Activated CD8-positive, alpha-beta T cell treated with anti-CD3 and anti-CD28 coated beads, Interleukin-2, amount 10 ng/mL, durations not matched to agents 7 days and 5 days (primary cell): ENCODE data around the gene TTC8. TPM values are rescaled to one million over a fixed set of nuclear protein-coding genes. Genes with fewer than 3 reads are reported as not detected.
"Not testable (repeated sequence)": the region's sequence is repeated elsewhere in the genome, so short reads cannot be mapped to it uniquely, and the experiment has no call there.

ENCODE experiments used
- ATAC-seq: fragments of 150-1000 bp; cut with Tn5 transposase; one replicate; pipeline ENCODE4 v1.10.0; 2021; ENCODE audit warnings: moderate library complexity
- CTCF ChIA-PET: fragments of 350-600 bp; sonication (Branson Sonifier 250); formaldehyde crosslinking; loops from one replicate; lab custom pipeline; 2021; ENCODE audit warnings: antibody characterized with exemption; lab: Charles Lee
- POLR2A ChIA-PET: fragments of 350-600 bp; sonication (Branson Sonifier 250); formaldehyde crosslinking; loops from one replicate; lab custom pipeline; 2021; ENCODE audit warnings: antibody characterized with exemption; lab: Charles Lee
- DNase-seq: peaks from one replicate; pipeline ENCODE4 v3.0.0-alpha.2; 2020
- H3K27ac Mint-ChIP-seq: one replicate; pipeline ENCODE4 v1.8.0; 2021; ENCODE audit warnings: mild to moderate bottlenecking, mixed read lengths
- H3K27me3 Mint-ChIP-seq: one replicate; pipeline ENCODE4 v1.8.0; 2021; ENCODE audit warnings: low read depth, mixed read lengths
- H3K36me3 Mint-ChIP-seq: one replicate; pipeline ENCODE4 v1.8.0; 2021; ENCODE audit warnings: low read depth, mixed read lengths
- H3K4me1 Mint-ChIP-seq: one replicate; pipeline ENCODE4 v1.8.0; 2021; ENCODE audit warnings: low read depth, mixed read lengths
- H3K4me3 Mint-ChIP-seq: one replicate; pipeline ENCODE4 v1.8.0; 2021; ENCODE audit warnings: mild to moderate bottlenecking, mixed read lengths
- H3K9me3 Mint-ChIP-seq: one replicate; pipeline ENCODE4 v1.8.0; 2022; ENCODE audit warnings: mixed read lengths; ENCODE audit not compliant: insufficient read depth
- total RNA-seq, 2 experiments: library from RNA; stranded (reverse); gene quantifications; one replicate each; pipeline ENCODE4 v1.2.3, GENCODE V29; 2021

TTC8 gene
- 1 to 10 TPM in 1 of 2 experiments, under 1 TPM in 1; 0.97 to 1.4 TPM for total RNA-seq

DNA sequence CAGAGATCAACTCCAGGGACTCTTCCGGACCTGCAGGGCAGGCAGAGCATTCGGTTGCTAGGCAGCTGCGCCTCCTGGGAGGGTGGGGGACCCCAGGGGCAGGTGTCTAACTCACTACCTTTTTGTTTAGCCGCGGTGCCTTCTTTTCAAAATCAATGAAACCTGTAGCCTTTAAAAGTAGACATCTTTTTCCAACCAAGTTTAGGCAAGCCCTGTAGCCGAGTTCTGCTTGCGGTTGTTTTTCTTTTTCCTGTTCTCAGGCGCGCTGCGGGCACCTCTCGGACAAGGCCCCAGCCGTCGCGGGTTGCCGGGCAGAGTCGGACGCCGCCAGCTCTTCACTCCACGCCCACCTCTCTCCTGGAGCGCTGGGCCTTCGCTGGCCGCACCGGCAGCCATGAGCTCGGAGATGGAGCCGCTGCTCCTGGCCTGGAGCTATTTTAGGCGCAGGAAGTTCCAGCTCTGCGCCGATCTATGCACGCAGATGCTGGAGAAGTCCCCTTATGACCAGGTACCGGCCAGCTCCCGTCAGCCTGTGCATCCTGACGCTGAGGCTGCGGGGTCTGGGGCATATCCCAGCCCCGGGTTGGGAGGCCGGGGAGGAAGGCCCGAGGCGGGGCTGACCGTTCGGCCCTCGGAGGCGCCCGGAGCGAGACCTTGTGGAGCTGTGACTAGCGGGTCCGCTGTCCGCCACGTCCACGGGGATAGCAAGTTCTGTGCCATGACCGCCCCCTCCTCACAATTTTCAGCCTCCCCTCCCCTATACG, at the start of gene TTC8:
Gene TTC8 (plus strand): TSS at position 338 of the 764 bp plus-strand sequence. CDS start 57 bp downstream, at position 395.
- H3K36me3 Mint-ChIP-seq, result no peaks in the 10 kb centered on the region
- peak within 1 kb of the TSS; percentile 84 for H3K4me3 Mint-ChIP-seq
- peaks cover 11% of the 10 kb centered on the region for H3K4me1 Mint-ChIP-seq

DNA sequence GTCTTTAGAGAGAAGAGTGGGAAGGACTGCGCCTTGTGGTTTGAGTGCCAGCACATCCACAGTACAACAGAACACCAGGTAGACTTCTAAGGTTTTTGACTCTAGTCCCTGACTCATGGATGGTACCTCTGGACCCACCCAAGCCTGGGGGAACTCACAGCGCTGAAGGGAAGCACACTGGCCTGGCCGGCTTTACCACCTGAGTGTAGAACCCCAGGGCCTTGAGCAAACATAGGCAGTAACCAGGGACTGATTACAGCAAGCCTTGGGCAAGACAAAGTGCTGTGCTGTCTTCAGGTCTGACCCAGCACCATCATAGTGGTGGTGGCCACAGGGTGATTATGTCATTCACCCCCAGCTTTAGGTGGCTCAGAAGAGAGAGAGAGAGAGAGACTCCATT, 48.9 kb upstream of the TTC8 start:
- no peaks in the 10 kb centered on the region for H3K36me3 Mint-ChIP-seq
- H3K4me3 Mint-ChIP-seq, result no peak overlapping the region
- H3K4me1 Mint-ChIP-seq, result no peaks in the 10 kb centered on the region
- ATAC-seq (no peak), DNase-seq (no peak)
- no peaks in the 10 kb centered on the region for H3K27me3 Mint-ChIP-seq
- no peak overlapping the region for H3K27ac Mint-ChIP-seq
- CTCF ChIA-PET, result no interaction called here
- no peaks in the 10 kb centered on the region for H3K9me3 Mint-ChIP-seq
- POLR2A ChIA-PET, result interaction anchor here (0.7 kb wide), 1 partner anchor 302 kb away, joined by 4 read pairs; no protein-coding TSS in a partner anchor

More for the DNA sequence above, at the start of gene TTC8:
- ChIA-PET POLR2A (interaction anchor here (0.6 to 0.9 kb wide), 3 partner anchors 32 to 43 kb away, joined by 3 to 4 read pairs (median 3); partner anchors contain the start of gene EML5), CTCF (interaction anchor here (0.6 to 0.7 kb wide), 2 partner anchors 156 to 158 kb away, joined by 3 read pairs; no protein-coding TSS in a partner anchor)
- peak; percentile 98 for ATAC-seq
- peaks cover 12% of the 10 kb centered on the region for H3K27me3 Mint-ChIP-seq
- H3K9me3 Mint-ChIP-seq, result no peaks in the 10 kb centered on the region
- DNase-seq, result peak; percentile 88
- peak within 1 kb of the TSS; percentile 97 for H3K27ac Mint-ChIP-seq

DNA sequence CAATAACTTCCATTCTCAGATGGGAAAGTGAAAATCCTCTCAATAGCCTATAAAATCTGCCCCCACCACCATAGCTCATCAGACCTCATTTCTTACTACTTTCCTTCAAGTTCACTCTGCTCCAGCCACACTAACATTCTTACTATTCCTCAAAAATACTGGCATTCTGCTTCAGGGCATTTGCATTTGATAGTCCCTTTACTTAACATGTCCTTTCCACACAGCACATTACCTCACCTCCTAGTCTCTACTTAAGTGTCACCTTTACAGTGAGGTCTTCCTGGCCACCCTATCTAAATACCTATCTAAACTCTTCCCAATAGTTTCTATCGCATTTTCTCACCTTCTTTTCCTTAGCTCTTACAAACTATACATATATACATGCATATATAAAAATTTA, 38.5 kb upstream of the TTC8 start:
- no peak overlapping the region for H3K4me3 Mint-ChIP-seq
- POLR2A ChIA-PET, result no interaction called here
- DNase-seq (no peak), ATAC-seq (no peak)
- peaks cover 6% of the 10 kb centered on the region for H3K27me3 Mint-ChIP-seq
- H3K36me3 Mint-ChIP-seq, result peaks cover 8% of the 10 kb centered on the region
- CTCF ChIA-PET, result no interaction called here
- peaks cover 9% of the 10 kb centered on the region for H3K4me1 Mint-ChIP-seq
- H3K9me3 Mint-ChIP-seq, result peaks cover 5% of the 10 kb centered on the region
- no peak overlapping the region for H3K27ac Mint-ChIP-seq

DNA sequence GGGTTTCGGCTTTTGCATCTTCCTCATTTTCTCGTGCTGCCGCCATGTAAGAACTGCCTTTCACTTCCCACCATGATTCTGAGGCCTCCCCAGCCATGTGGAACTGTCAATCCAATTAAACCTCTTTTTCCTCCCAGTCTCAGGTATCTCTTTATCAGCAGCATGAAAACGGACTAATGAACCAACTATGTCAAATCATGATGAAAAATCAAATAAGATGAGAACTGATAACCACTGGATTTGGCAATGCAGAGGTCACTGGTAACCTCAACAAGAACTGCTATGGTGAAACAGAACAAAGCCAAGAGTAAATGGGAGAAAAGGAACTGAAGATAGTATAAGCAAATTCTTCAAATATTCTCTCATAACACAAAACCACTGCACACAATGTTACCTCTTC, 37.7 kb upstream of the TTC8 start:
- Mint-ChIP-seq H3K36me3 (peaks cover 8% of the 10 kb centered on the region), H3K27me3 (peaks cover 6% of the 10 kb centered on the region), H3K9me3 (peaks cover 5% of the 10 kb centered on the region), H3K4me1 (peaks cover 16% of the 10 kb centered on the region), H3K4me3 (no peak overlapping the region), H3K27ac (no peak overlapping the region)
- CTCF ChIA-PET, result interaction anchor here (1.9 kb wide), 1 partner anchor 119 kb away, joined by 7 read pairs; no protein-coding TSS in a partner anchor
- DNase-seq (no peak), ATAC-seq (no peak)
- POLR2A ChIA-PET, result no interaction called here

DNA sequence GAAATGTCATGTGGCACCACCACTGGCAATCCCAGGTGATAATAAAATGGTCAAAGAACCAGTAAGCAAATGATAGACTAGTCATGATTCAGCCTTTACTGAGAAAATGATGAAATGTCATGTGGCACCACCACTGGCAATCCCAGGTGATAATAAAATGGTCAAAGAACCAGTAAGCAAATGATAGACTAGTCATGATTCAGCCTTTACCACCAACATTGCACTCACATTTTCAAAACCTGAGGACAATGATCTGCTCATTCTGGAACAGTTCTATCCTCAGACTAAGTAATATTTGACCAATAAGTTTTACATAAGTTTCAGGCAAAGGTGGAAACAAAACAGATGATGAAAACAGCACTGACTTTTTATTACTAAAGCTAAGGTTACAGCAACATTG, 34.9 kb upstream of the TTC8 start:
- H3K4me3 Mint-ChIP-seq, H3K36me3 Mint-ChIP-seq, DNase-seq, H3K9me3 Mint-ChIP-seq, H3K27ac Mint-ChIP-seq, POLR2A ChIA-PET, H3K27me3 Mint-ChIP-seq, ATAC-seq: not testable (repeated sequence)
- peaks cover 25% of the 10 kb centered on the region for H3K4me1 Mint-ChIP-seq
- CTCF ChIA-PET, result interaction anchor here (1.7 kb wide), 1 partner anchor 122 kb away, joined by 4 read pairs; no protein-coding TSS in a partner anchor

DNA sequence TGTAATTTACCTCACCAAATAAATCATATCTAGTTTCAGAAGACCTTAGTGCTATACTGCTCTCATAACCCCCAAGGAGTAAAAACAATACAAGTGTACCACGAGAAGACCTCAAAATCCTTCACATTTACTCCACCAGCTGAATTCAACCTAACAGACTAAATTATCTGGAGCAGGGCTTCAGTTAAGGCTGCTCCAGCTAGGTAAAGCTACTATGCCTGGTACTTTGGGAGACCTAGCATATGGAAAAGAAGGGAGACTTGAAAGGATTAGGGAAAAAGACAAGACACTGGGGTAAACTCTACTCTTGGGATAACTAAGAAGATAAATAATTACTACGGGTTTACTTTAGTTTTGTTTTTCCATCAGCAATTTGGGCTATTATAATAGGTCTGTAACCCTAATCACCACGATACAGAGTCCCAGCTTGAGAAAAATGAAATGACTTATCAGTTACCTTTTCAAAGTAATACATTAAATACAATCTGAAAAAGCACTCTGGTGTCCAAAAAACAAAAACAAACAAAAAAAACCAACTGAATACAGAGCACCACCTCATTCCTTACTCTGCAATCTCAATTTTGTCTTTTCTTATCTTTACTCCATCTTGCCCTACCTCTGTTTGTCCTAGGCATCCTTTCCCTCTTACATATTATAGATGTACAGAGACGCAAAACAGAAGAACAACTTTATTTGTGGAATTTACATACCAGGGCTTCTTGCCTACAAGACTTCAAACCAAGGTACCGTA, 33.8 kb upstream of the TTC8 start:
- CTCF ChIA-PET, result interaction anchor here (0.9 to 1.7 kb wide), 2 partner anchors 68 to 123 kb away, joined by 3 to 4 read pairs; no protein-coding TSS in a partner anchor
- H3K27me3 Mint-ChIP-seq, result peaks cover 10% of the 10 kb centered on the region
- no peak overlapping the region for H3K4me3 Mint-ChIP-seq
- H3K36me3 Mint-ChIP-seq, result no peaks in the 10 kb centered on the region
- no peaks in the 10 kb centered on the region for H3K9me3 Mint-ChIP-seq
- peaks cover 25% of the 10 kb centered on the region for H3K4me1 Mint-ChIP-seq
- no peak for ATAC-seq
- no peak overlapping the region for H3K27ac Mint-ChIP-seq
- DNase-seq, result no peak
- POLR2A ChIA-PET, result interaction anchor here (1.3 to 1.5 kb wide), 2 partner anchors 34 to 838 kb away, joined by 3 read pairs; partner anchors contain the start of gene TTC8

DNA sequence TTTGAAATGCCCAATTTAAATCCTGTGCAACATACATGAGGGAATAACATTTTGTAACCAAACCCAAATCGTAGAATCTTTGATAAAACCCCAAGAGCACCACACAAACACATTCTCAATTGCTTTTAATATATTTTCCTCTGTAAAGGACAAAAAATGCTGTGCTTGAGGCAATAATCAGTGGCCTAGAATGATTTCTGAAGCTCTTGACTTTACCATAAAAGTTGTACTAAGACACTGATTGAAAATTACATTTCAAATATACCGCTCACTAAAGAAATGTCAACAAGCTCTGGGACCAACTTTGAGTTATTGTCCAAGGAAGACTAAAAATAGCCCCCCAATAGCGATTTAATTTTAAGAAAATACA, 33.2 kb upstream of the TTC8 start:
- ATAC-seq, result no peak
- peaks cover 10% of the 10 kb centered on the region for H3K27me3 Mint-ChIP-seq
- H3K36me3 Mint-ChIP-seq, result no peaks in the 10 kb centered on the region
- DNase-seq, result no peak
- peak overlapping the region; percentile 81 for H3K4me3 Mint-ChIP-seq
- no peaks in the 10 kb centered on the region for H3K9me3 Mint-ChIP-seq
- H3K4me1 Mint-ChIP-seq, result peaks cover 25% of the 10 kb centered on the region
- no peak overlapping the region for H3K27ac Mint-ChIP-seq
- ChIA-PET POLR2A (interaction anchor here (1.3 to 1.5 kb wide), 2 partner anchors 33 to 839 kb away, joined by 3 read pairs; partner anchors contain the start of gene TTC8), CTCF (interaction anchor here (0.9 kb wide), 1 partner anchor 67 kb away, joined by 3 read pairs; no protein-coding TSS in a partner anchor)

DNA sequence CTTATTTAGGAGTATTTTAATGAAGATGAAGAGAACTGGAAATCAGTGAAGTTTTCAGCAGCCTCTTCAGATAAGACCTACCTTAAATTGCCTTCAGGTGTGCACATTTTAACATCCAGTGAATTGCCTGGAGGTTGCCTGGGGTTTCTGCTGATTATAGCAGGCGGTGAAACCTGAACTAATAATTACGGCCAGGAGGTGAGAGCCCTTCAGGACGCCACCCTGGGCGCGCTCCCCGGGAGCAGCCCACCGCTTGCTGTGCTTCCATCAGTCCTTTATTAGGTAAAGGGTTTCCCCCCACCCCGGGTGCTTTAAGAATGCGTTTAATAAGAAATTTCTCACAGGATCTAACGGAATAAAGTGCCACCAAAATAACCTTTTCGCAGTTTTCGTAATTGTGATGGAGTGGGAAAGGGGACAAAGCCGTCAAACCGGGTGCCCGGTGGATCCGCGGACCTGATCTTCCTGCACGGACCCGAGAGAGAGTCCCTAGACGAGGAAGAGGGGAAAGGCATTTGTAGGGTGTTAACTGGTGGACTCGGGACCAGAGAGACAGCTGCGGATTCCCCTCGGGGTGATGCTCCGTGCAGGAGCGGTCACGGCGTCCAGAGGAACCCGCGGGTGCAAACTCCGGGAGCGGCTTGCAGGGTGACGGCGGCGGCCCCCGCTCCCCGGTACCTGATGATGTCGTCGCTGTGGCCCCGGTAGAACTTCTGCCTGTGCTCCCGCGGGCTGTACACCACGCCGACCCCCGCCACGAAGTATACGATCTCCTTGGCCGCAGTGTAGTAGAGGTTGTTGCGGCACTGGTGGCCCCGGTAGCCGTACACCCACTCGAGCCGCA, 32.6 kb upstream of the TTC8 start:
- ChIA-PET CTCF (interaction anchor here (0.9 to 1.9 kb wide), 2 partner anchors 66 to 124 kb away, joined by 3 to 8 read pairs; no protein-coding TSS in a partner anchor), POLR2A (interaction anchor here (1.3 to 1.5 kb wide), 3 partner anchors 32 to 839 kb away, joined by 3 to 4 read pairs (median 3); partner anchors contain the start of gene TTC8)
- Mint-ChIP-seq H3K27ac (peak overlapping the region; percentile 49), H3K27me3 (peaks cover 10% of the 10 kb centered on the region), H3K4me3 (peak overlapping the region; percentile 81), H3K9me3 (no peaks in the 10 kb centered on the region), H3K4me1 (peaks cover 25% of the 10 kb centered on the region), H3K36me3 (no peaks in the 10 kb centered on the region)
- peak; percentile 39 for DNase-seq
- ATAC-seq, result no peak

DNA sequence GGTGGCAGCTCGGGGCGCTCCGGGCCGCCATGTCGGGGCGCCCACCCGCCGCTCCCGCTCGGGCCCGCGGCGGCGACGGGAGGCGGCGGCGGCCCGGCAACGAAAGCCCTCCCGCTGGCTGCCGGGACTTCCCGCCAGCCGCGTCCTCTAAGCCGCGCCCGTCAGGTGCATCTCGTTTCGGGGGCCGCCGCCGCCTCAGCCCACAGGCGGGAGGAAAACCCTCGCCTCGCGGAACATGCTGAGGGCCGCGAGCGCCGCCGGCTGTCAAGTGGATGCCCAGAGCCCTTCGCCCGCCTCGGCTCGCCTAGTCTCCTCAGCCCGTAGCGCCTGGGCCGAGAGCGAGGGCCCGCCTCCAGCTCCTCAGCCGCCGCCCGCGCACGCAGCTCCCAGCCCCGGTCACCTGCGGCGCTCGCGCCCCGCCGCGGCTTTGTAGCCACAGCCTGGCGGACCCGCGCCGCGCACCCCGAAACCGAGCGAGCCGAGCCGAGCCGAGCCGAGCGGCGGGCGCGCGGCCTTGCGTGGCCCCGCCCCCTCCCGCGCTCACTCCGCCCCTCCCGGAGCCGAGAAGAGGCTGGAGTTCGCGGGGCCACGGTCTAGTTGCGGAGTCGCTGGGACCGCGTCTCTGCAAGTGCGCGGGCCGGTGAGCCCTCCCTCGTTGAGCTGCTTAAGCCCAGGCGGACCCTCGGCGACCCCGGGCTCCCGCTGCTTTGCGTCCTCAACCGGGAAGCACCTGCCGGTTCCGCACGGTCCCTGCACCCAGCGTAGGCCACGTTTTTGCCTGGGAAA, 31.8 kb upstream of the TTC8 start, which contains the start of gene EML5:
Gene EML5 (minus strand): TSS at position 481 of the 786 bp plus-strand sequence. CDS start 450 bp downstream, at position 31.
- POLR2A ChIA-PET, result interaction anchor here (1.3 kb wide), 1 partner anchor 32 kb away, joined by 4 read pairs; no protein-coding TSS in a partner anchor
- Mint-ChIP-seq H3K9me3 (no peaks in the 10 kb centered on the region), H3K4me3 (peak within 1 kb of the TSS; percentile 81), H3K27me3 (peaks cover 10% of the 10 kb centered on the region), H3K4me1 (peaks cover 25% of the 10 kb centered on the region), H3K27ac (peak within 1 kb of the TSS; percentile 49), H3K36me3 (no peaks in the 10 kb centered on the region)
- CTCF ChIA-PET, result interaction anchor here (1.9 kb wide), 1 partner anchor 125 kb away, joined by 8 read pairs; no protein-coding TSS in a partner anchor
- DNase-seq (peak; percentile 81), ATAC-seq (peak; percentile 91)

DNA sequence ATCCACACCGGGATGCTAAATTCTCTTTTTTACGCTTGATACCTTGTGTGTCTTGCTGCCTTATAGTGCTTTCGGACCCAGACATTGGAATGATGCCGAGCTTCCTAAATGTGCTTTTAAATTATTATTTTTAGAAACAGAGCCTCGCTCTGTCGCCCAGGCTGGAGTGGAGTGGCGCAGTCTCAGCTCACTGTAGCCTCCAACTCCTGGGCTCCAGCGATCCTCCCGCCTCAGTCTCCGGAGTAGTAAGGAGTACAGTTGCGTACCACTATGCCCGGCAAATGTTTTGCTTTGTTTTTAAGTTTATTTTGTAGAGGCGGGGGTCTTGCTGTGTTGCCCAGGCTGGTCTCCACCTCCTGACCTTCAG, 31.2 kb upstream of the TTC8 start:
- Mint-ChIP-seq H3K27me3 (peaks cover 14% of the 10 kb centered on the region), H3K36me3 (no peaks in the 10 kb centered on the region), H3K9me3 (no peaks in the 10 kb centered on the region), H3K4me3 (peak overlapping the region; percentile 81), H3K4me1 (peaks cover 25% of the 10 kb centered on the region), H3K27ac (no peak overlapping the region)
- DNase-seq (no peak), ATAC-seq (no peak)
- ChIA-PET CTCF (interaction anchor here (1.9 kb wide), 1 partner anchor 126 kb away, joined by 8 read pairs; no protein-coding TSS in a partner anchor), POLR2A (interaction anchor here (1.3 kb wide), 1 partner anchor 32 kb away, joined by 4 read pairs; no protein-coding TSS in a partner anchor)
